B cell (primary cell): ENCODE results near the gene B4GALNT4. TPM values are rescaled to one million over a fixed set of nuclear protein-coding genes. Genes with fewer than 3 reads are reported as not detected.

Experiments
- ATAC-seq: fragments of 200-7000 bp; cut with Tn5 transposase; one replicate; pipeline ENCODE4 v1.10.0; 2021; ENCODE audit warnings: low read depth, mild to moderate bottlenecking, moderate number of reproducible peaks, moderate library complexity
- CTCF ChIA-PET: fragments of 350-600 bp; sonication (Branson Sonifier 250); formaldehyde crosslinking; loops from one replicate; lab custom pipeline; 2021; ENCODE audit warnings: antibody characterized with exemption, inconsistent platforms; lab: Charles Lee
- POLR2A ChIA-PET: fragments of 350-600 bp; sonication (Branson Sonifier 250); formaldehyde crosslinking; loops from one replicate; lab custom pipeline; 2021; ENCODE audit warnings: antibody characterized with exemption; lab: Charles Lee
- DNase-seq: peaks from one replicate; pipeline ENCODE4 v3.0.0; 2013
- H2AFZ ChIP-seq: 2 replicates; pipeline ENCODE4 v1.6.1; 2012; ENCODE audit warnings: mild to moderate bottlenecking, low read depth, low read length; ENCODE audit not compliant: insufficient read depth, poor library complexity, severe bottlenecking
- H3K27ac ChIP-seq, 2 donors: 1 replicate in 1 of 2; 2 replicates in 1 of 2; pipeline ENCODE4 v1.5.1; 2012 to 2013; ENCODE audit warnings: low read length in 2 of 2, mild to moderate bottlenecking in 2 of 2, moderate library complexity in 1 of 2
- H3K27me3 ChIP-seq, 4 experiments: fragments of 200-600 bp in 1 of 4; sonication (generic) in 1 of 4; replicated peaks in 1 of 4; 1 replicate in 2 of 4; 2 replicates in 2 of 4; pipeline versions ENCODE4 v1.6.1 to v1.7.0; 2013 to 2016; ENCODE audit warnings: low read length in 3 of 4, mild to moderate bottlenecking in 2 of 4, mixed read lengths in 1 of 4, moderate library complexity in 1 of 4; ENCODE audit not compliant: insufficient read depth in 4 of 4, control insufficient read depth in 3 of 4; ENCODE audit errors: control extremely low read depth in 1 of 4
- H3K36me3 ChIP-seq, 2 experiments: replicated peaks in 1 of 2; 1 replicate in 1 of 2; 2 replicates in 1 of 2; pipeline versions ENCODE4 v1.6.1 to v1.7.1; 2013; ENCODE audit warnings: low read length in 1 of 2; ENCODE audit not compliant: insufficient read depth in 2 of 2, control insufficient read depth in 1 of 2; ENCODE audit errors: control extremely low read depth in 1 of 2, extremely low read depth in 1 of 2
- H3K4me1 ChIP-seq, 2 donors: fragments of 200-600 bp in 1 of 2; sonication (generic) in 1 of 2; 1 replicate in 1 of 2; 2 replicates in 1 of 2; pipeline versions ENCODE4 v1.5.1 to v1.6.1; 2013 to 2017; ENCODE audit warnings: low read length in 2 of 2; ENCODE audit not compliant: control insufficient read depth in 2 of 2, insufficient read depth in 2 of 2
- H3K4me2 ChIP-seq: replicated peaks from 2 replicates; pipeline ENCODE3; 2012; ENCODE audit warnings: mild to moderate bottlenecking, low read depth, low read length; ENCODE audit not compliant: poor library complexity, severe bottlenecking
- H3K4me3 ChIP-seq, 5 experiments: fragments of 200-600 bp in 1 of 5; sonication (generic) in 1 of 5; 1 replicate in 3 of 5; 2 replicates in 2 of 5; pipeline versions ENCODE4 v1.5.1 to v1.7.0; 2011 to 2016; ENCODE audit warnings: low read length in 4 of 5, mild to moderate bottlenecking in 4 of 5, low read depth in 2 of 5, control low read depth in 1 of 5, moderate library complexity in 1 of 5; ENCODE audit not compliant: insufficient read depth in 1 of 5; ENCODE audit errors: control extremely low read depth in 1 of 5, extremely low read depth in 1 of 5
- H3K79me2 ChIP-seq: fragments of 200-600 bp; sonication (generic); one replicate; pipeline ENCODE4 v1.6.0; 2016; ENCODE audit warnings: low read length; ENCODE audit not compliant: control insufficient read depth, insufficient read depth
- H3K9ac ChIP-seq: fragments of 200-600 bp; sonication (generic); 2 replicates; pipeline ENCODE4 v1.6.1; 2017; ENCODE audit warnings: mild to moderate bottlenecking, low read length, moderate library complexity
- H3K9me3 ChIP-seq, 3 donors: one replicate each; pipeline versions ENCODE4 v1.6.1 to v1.7.1; 2013; ENCODE audit warnings: low read length in 2 of 3; ENCODE audit not compliant: control insufficient read depth in 2 of 3, insufficient read depth in 1 of 3; ENCODE audit errors: control extremely low read depth in 1 of 3
- H4K20me1 ChIP-seq: 2 replicates; pipeline ENCODE4 v1.6.0; 2012; ENCODE audit warnings: mild to moderate bottlenecking, low read length; ENCODE audit not compliant: insufficient read depth, control insufficient read depth, poor library complexity, severe bottlenecking
- H3K27ac Mint-ChIP-seq: one replicate; pipeline ENCODE4 v1.8.0; 2021; ENCODE audit warnings: mixed read lengths
- H3K27me3 Mint-ChIP-seq: one replicate; pipeline ENCODE4 v1.8.0; 2021; ENCODE audit warnings: mixed read lengths
- H3K4me1 Mint-ChIP-seq: one replicate; pipeline ENCODE4 v1.8.0; 2021; ENCODE audit warnings: mixed read lengths
- H3K4me3 Mint-ChIP-seq: one replicate; pipeline ENCODE4 v1.8.0; 2021; ENCODE audit warnings: mixed read lengths
- H3K9me3 Mint-ChIP-seq: one replicate; pipeline ENCODE4 v1.8.0; 2022; ENCODE audit warnings: mixed read lengths; ENCODE audit not compliant: insufficient read depth
- CTCF ChIP-seq: fragments of 200-600 bp; IDR thresholded peaks from one replicate; pipeline ENCODE4 v1.8.0; 2022; ENCODE audit warnings: antibody characterized with exemption, mild to moderate bottlenecking
- EZH2 ChIP-seq: IDR thresholded peaks from 2 replicates; pipeline ENCODE4 v1.6.1; 2012; ENCODE audit warnings: borderline replicate concordance, low read depth, mild to moderate bottlenecking, moderate library complexity, low read length; ENCODE audit not compliant: insufficient read depth, poor library complexity, severe bottlenecking
- WGBS: methylation state at CpG from one replicate; pipeline ENCODE4 v1.1.5; 2013; ENCODE audit warnings: missing lambda C conversion rate; ENCODE audit not compliant: insufficient coverage; 5-methylcytosine and 5-hydroxymethylcytosine counted together
- intact Hi-C: fragments of 100-400 bp; cut with micrococcal nuclease; formaldehyde crosslinking; loops from one replicate; pipeline ENCODE4 v1.10.0; 2022
- polyA plus RNA-seq: library from polyadenylated mRNA; depleted of rRNA; stranded (reverse); fragments of >200 nt; gene quantifications from 2 replicates; pipeline ENCODE4 v1.2.3, GENCODE V29; 2012
- total RNA-seq, 2 donors: library from RNA; stranded (reverse); fragments of 120-200 nt in 1 of 2; gene quantifications; 1 replicate in 1 of 2; 2 replicates in 1 of 2; pipeline versions ENCODE4 v1.2.3 to v1.2.4, GENCODE V29; 2013 to 2022

Gene B4GALNT4
- total and polyA plus RNA-seq, 2 donors (not counting 1 experiment from before 2014, with no cell fraction given), result not detected

GRCh38 chr11:396511-396947, 27.2 kb downstream of the B4GALNT4 start:
- intact Hi-C loops, result no loop called here
- peak overlapping the region; percentile 89 for H3K4me2 ChIP-seq

More at GRCh38 chr11:396511-396947, 27.2 kb downstream of the B4GALNT4 start:
- H3K27ac Mint-ChIP-seq, result no peak overlapping the region
- H3K9me3 Mint-ChIP-seq, result no peaks in the 10 kb centered on the region
- ChIA-PET CTCF (interaction anchor here (0.6 to 2.3 kb wide), 7 partner anchors 10 to 154 kb away, joined by 3 to 11 read pairs (median 3); no protein-coding TSS in a partner anchor), POLR2A (interaction anchor here (0.7 to 1.1 kb wide), 2 partner anchors 10 to 129 kb away, joined by 5 to 7 read pairs; no protein-coding TSS in a partner anchor)
- peak overlapping the region in 4 of 5 experiments; percentile 33 to 56 (median 53) for H3K4me3 ChIP-seq
- peaks cover 0 to 4% (median 0%) of the 10 kb centered on the region in 3 donors for H3K9me3 ChIP-seq
- no peak overlapping the region for H3K27ac ChIP-seq
- H3K4me1 Mint-ChIP-seq, result peaks cover 3% of the 10 kb centered on the region
- ATAC-seq, result peak; percentile 25
- TF ChIP-seq EZH2, result no peak
- TF ChIP-seq CTCF, result no peak
- H4K20me1 ChIP-seq, result no peaks in the 10 kb centered on the region
- H3K4me1 ChIP-seq, result peaks cover 12 to 15% of the 10 kb centered on the region in 2 donors
- 47% methylated on average over 23 of the region's 23 CpGs for WGBS
- peak; percentile 45 for DNase-seq
- H3K27me3 ChIP-seq, result peaks cover 0 to 13% (median 0%) of the 10 kb centered on the region in 4 experiments
- no peaks in the 10 kb centered on the region for H3K79me2 ChIP-seq
- no peaks in the 10 kb centered on the region for H3K36me3 ChIP-seq
- peak overlapping the region; percentile 71 for H2AFZ ChIP-seq
- peak overlapping the region; percentile 57 for H3K4me3 Mint-ChIP-seq
- peak overlapping the region; percentile 56 for H3K9ac ChIP-seq
- no peaks in the 10 kb centered on the region for H3K27me3 Mint-ChIP-seq
